ENCODE results near the gene INO80D.

DNA sequence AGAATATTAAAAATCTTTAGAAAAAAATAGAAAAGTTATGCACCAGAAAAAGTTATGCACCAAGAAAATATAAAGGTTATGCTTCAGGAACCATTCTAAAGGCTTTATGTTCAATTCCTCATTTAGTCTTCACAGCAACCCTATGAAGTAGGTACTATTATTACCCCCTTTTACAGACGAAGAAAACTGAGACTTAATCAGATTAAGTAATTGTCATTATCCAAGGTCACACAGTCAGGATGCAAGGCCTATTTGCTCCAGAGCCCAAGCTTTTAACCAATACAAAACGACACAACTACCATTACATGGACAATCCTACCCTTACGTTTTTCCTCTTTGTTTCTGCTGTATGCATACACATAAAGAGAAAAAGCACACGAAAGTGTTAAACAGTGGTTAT, 5.0 kb downstream of the INO80D start:
- TF ChIP-seq MXI1 (IDR thresholded peaks at IDR 0.05; ENCODE audit: borderline replicate concordance, low read depth, low read length) (no peak), KDM1A (CRISPR knock-in tag; IDR thresholded peaks at IDR 0.05) (no peak)
- TF ChIP-seq, protein P1, sequence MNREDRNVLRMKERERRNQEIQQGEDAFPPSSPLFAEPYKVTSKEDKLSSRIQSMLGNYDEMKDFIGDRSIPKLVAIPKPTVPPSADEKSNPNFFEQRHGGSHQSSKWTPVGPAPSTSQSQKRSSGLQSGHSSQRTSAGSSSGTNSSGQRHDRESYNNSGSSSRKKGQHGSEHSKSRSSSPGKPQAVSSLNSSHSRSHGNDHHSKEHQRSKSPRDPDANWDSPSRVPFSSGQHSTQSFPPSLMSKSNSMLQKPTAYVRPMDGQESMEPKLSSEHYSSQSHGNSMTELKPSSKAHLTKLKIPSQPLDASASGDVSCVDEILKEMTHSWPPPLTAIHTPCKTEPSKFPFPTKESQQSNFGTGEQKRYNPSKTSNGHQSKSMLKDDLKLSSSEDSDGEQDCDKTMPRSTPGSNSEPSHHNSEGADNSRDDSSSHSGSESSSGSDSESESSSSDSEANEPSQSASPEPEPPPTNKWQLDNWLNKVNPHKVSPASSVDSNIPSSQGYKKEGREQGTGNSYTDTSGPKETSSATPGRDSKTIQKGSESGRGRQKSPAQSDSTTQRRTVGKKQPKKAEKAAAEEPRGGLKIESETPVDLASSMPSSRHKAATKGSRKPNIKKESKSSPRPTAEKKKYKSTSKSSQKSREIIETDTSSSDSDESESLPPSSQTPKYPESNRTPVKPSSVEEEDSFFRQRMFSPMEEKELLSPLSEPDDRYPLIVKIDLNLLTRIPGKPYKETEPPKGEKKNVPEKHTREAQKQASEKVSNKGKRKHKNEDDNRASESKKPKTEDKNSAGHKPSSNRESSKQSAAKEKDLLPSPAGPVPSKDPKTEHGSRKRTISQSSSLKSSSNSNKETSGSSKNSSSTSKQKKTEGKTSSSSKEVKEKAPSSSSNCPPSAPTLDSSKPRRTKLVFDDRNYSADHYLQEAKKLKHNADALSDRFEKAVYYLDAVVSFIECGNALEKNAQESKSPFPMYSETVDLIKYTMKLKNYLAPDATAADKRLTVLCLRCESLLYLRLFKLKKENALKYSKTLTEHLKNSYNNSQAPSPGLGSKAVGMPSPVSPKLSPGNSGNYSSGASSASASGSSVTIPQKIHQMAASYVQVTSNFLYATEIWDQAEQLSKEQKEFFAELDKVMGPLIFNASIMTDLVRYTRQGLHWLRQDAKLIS (CRISPR knock-in tag; IDR thresholded peaks at IDR 0.05) = no peak

All from HepG2 (cell line).